HG03558 (cell line): ENCODE measurements around the gene DACT2.
"Not testable (repeated sequence)": the region's sequence is repeated elsewhere in the genome, so short reads cannot be mapped to it uniquely, and the experiment has no call there.

Source experiments
- ATAC-seq: cut with Tn5 transposase; IDR thresholded peaks from one replicate; pipeline ENCODE4 v1.9.1; 2021; ENCODE audit warnings: moderate number of reproducible peaks; ENCODE audit not compliant: unreplicated experiment; ENCODE audit errors: extremely low read depth

Gene DACT2

GRCh38 chr6:168319279-168320111, at the start of gene DACT2:
TSS of gene DACT2 (minus strand) at chr6:168319777. CDS start at chr6:168319633, 144 bp downstream.
- no peak for ATAC-seq

- no peak for ATAC-seq
These were observed 49.4 kb upstream of the DACT2 start for GRCh38 chr6:168368936-168369335.

- no peak for ATAC-seq
These were observed 48.7 kb upstream of the DACT2 start for GRCh38 chr6:168368066-168368820.

- ATAC-seq: no peak
These were observed 47.7 kb upstream of the DACT2 start for GRCh38 chr6:168367285-168367751.

GRCh38 chr6:168366473-168366872, 46.9 kb upstream of the DACT2 start:
- ATAC-seq: no peak

- ATAC-seq: no peak
These were observed 46.0 kb upstream of the DACT2 start for GRCh38 chr6:168365422-168366165.

- ATAC-seq: no peak
These were observed 45.3 kb upstream of the DACT2 start for GRCh38 chr6:168364793-168365421.

GRCh38 chr6:168363811-168364792, 44.5 kb upstream of the DACT2 start:
- no peak for ATAC-seq

- ATAC-seq: no peak
These were observed 43.7 kb upstream of the DACT2 start for GRCh38 chr6:168363302-168363701.

- ATAC-seq: no peak
These were observed 42.9 kb upstream of the DACT2 start for GRCh38 chr6:168362276-168362990.

GRCh38 chr6:168361766-168362165, 42.2 kb upstream of the DACT2 start:
- ATAC-seq: no peak

GRCh38 chr6:168359794-168360193, 40.2 kb upstream of the DACT2 start:
- ATAC-seq: no peak

GRCh38 chr6:168358842-168359420, 39.4 kb upstream of the DACT2 start:
- no peak for ATAC-seq

GRCh38 chr6:168356872-168357271, 37.3 kb upstream of the DACT2 start:
- not testable (repeated sequence) for ATAC-seq

GRCh38 chr6:168355716-168356522, 36.3 kb upstream of the DACT2 start:
- ATAC-seq: no peak

GRCh38 chr6:168354338-168354737, 34.8 kb upstream of the DACT2 start:
- no peak for ATAC-seq

GRCh38 chr6:168353041-168353440, 33.5 kb upstream of the DACT2 start:
- no peak for ATAC-seq
